ENCODE data around the gene CDK5RAP2. TPM values are rescaled to one million over a fixed set of nuclear protein-coding genes. Genes with fewer than 3 reads are reported as not detected.

The CDK5RAP2 gene
- total and polyA plus RNA-seq, 9 of the 15 experiments (the other 6 are each of a cell fraction or from before 2014, with no cell fraction given) = 19.9 to 68.8 (median 42.2) TPM

DNA sequence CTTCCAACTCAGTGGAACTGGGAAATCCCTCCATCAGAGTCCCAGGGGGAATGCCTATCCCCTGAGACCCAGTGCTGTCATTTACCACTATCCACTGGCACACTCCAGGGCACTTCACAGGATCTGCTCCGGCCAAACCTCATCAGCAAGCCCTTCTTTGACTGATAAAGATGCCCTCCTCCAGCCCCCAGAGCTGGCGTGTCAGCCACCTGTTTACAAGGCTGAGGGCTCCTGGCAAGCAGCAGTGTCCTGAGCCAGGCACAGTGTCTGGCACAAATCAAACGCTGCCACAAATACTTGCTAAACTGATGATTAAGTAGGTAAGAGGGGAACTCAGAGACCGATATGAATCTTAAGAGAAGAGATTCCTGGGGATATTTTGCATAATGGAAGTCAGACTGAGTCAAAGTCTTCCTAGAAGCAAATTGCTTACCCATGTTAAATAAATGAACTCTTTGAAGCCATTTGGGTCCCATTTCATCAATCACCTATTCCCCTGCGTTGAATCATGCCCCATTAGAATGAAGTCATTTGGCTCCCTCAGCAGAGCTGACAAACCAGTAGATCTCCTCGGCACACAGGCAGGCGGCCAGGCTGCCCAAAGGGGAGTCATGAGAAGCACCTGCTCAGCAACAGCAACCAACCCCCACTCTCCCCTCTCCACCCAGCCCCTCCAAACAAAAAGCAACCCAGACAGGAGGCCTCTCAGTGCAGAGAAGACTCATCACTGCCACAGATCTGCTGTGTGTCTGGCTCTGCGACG, 97.4 kb downstream of the CDK5RAP2 start:
- no TSS peak for BruUV-seq (replicated peaks)
- no peak overlapping the region for H3K9ac ChIP-seq (ENCODE audit: insufficient read depth in 1 of 2, low read depth in 2 of 2, low read length in 2 of 2)
- WGBS (ENCODE audit: insufficient coverage, low coverage, missing lambda C conversion rate) = 86% methylated on average over 9 of the region's 9 CpGs
- H3K4me2 ChIP-seq (ENCODE audit: insufficient read depth, low read length) = no peak overlapping the region
- H3K27ac ChIP-seq (ENCODE audit: extremely low read depth, low read depth, low read length) = no peak overlapping the region
- no peaks in the 10 kb centered on the region for H3K9me3 ChIP-seq (replicated peaks; ENCODE audit: control insufficient read depth, insufficient read depth, low read depth, low read length)
- DNase-seq (ENCODE audit: extremely low read depth in 1 of 4, low spot score in 3 of 4) (no peak), FAIRE-seq (no peak), ATAC-seq (no peak)
- no peaks in the 10 kb centered on the region for H3K4me1 ChIP-seq (replicated peaks in 1 of 2; ENCODE audit: control insufficient read depth in 2 of 2, insufficient read depth in 2 of 2, low read length in 2 of 2)
- H2AFZ ChIP-seq (ENCODE audit: low read depth, low read length) = no peak overlapping the region
- no peaks in the 10 kb centered on the region for H3K27me3 ChIP-seq (ENCODE audit: control insufficient read depth in 2 of 2, insufficient read depth in 2 of 2, low read length in 2 of 2)
- H3K4me3 ChIP-seq = no peak overlapping the region
- peaks cover 3% of the 10 kb centered on the region; the same call in 1 of the 2 replicates for H4K20me1 ChIP-seq (replicated peaks; ENCODE audit: control insufficient read depth, insufficient read depth, low read length)
- no peaks in the 10 kb centered on the region for H3K9me1 ChIP-seq (ENCODE audit: control insufficient read depth, insufficient read depth, low read length)
- POLR2A ChIA-PET = interaction anchor here (1.6 kb wide), 1 partner anchor 18 kb away, joined by 3 read pairs; no protein-coding TSS in a partner anchor
- in situ Hi-C loops (cut with MboI) (no loop called here), intact Hi-C loops (cut with micrococcal nuclease) (no loop called here)
- no peaks in the 10 kb centered on the region for H3K79me2 ChIP-seq (ENCODE audit: control insufficient read depth, insufficient read depth, low read length)
- H3K36me3 ChIP-seq (ENCODE audit: control insufficient read depth, insufficient read depth, low read length) = peaks cover 76% of the 10 kb centered on the region
- CTCF ChIA-PET (ENCODE audit: low intra/inter-chr PET ratio) = no interaction called here
- TF ChIP-seq, protein P1, sequence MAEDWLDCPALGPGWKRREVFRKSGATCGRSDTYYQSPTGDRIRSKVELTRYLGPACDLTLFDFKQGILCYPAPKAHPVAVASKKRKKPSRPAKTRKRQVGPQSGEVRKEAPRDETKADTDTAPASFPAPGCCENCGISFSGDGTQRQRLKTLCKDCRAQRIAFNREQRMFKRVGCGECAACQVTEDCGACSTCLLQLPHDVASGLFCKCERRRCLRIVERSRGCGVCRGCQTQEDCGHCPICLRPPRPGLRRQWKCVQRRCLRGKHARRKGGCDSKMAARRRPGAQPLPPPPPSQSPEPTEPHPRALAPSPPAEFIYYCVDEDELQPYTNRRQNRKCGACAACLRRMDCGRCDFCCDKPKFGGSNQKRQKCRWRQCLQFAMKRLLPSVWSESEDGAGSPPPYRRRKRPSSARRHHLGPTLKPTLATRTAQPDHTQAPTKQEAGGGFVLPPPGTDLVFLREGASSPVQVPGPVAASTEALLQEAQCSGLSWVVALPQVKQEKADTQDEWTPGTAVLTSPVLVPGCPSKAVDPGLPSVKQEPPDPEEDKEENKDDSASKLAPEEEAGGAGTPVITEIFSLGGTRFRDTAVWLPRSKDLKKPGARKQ (CRISPR knock-in tag; IDR thresholded peaks at IDR 0.05) = no peak
- TF ChIP-seq NR3C1 (CRISPR knock-in tag; IDR thresholded peaks at IDR 0.05) (no peak), COPS2 (conservative IDR thresholded peaks at IDR 0.05) (no peak), XRCC5 (IDR thresholded peaks at IDR 0.05; ENCODE audit: low read depth, low read length) (no peak), ERF (CRISPR knock-in tag; IDR thresholded peaks at IDR 0.05) (no peak)

Data from K562 (cell line).